ENCODE measurements around the gene DCC. TPM values are rescaled to one million over a fixed set of nuclear protein-coding genes. Genes with fewer than 3 reads are reported as not detected.

DCC gene
- polyA plus RNA-seq, 10 donors = 0.03 to 1.6 (median 0.21) TPM

- DNase-seq = peak in 1 of 3 donors; percentile 26
Observed at GRCh38 chr18:52588931-52589330, 248.9 kb downstream of the DCC start.

GRCh38 chr18:52596748-52597435 lies 256.9 kb downstream of the DCC start:
- DNase-seq = no peak

GRCh38 chr18:52598921-52599320 lies 258.9 kb downstream of the DCC start:
- no peak for DNase-seq

GRCh38 chr18:52602820-52603219 lies 262.8 kb downstream of the DCC start:
- no peak for DNase-seq

- no peak for DNase-seq
Observed at GRCh38 chr18:52605345-52605744, 265.3 kb downstream of the DCC start.

GRCh38 chr18:52607985-52608384 lies 268.0 kb downstream of the DCC start:
- no peak for DNase-seq

GRCh38 chr18:52610451-52611115 lies 270.6 kb downstream of the DCC start:
- no peak for DNase-seq

- DNase-seq = no peak
Observed at GRCh38 chr18:52612406-52612805, 272.4 kb downstream of the DCC start.

- no peak for DNase-seq
Observed at GRCh38 chr18:52615321-52615720, 275.3 kb downstream of the DCC start.

- DNase-seq = no peak
Observed at GRCh38 chr18:52615943-52616342, 275.9 kb downstream of the DCC start.

GRCh38 chr18:52617931-52618330 lies 277.9 kb downstream of the DCC start:
- DNase-seq = peak in 1 of 3 donors; percentile 33

GRCh38 chr18:52620926-52621439 lies 281.0 kb downstream of the DCC start:
- no peak for DNase-seq

- DNase-seq = no peak
Observed at GRCh38 chr18:52624702-52625101, 284.7 kb downstream of the DCC start.

GRCh38 chr18:52636536-52636935 lies 296.5 kb downstream of the DCC start:
- DNase-seq = no peak

- no peak for DNase-seq
Observed at GRCh38 chr18:52648201-52648600, 308.2 kb downstream of the DCC start.

GRCh38 chr18:52652391-52652790 lies 312.4 kb downstream of the DCC start:
- peak in 1 of 3 donors; percentile 4 for DNase-seq

GRCh38 chr18:52657043-52657805 lies 317.2 kb downstream of the DCC start:
- DNase-seq = no peak

- DNase-seq = no peak
Observed at GRCh38 chr18:52667463-52668065, 327.6 kb downstream of the DCC start.

- DNase-seq = peak in 2 of 3 donors; percentile 8 to 29
Observed at GRCh38 chr18:52670896-52671295, 330.9 kb downstream of the DCC start.

GRCh38 chr18:52678034-52678433 lies 338.0 kb downstream of the DCC start:
- no peak for DNase-seq

GRCh38 chr18:52678551-52678950 lies 338.6 kb downstream of the DCC start:
- DNase-seq = no peak

- no peak for DNase-seq
Observed at GRCh38 chr18:52679354-52679753, 339.4 kb downstream of the DCC start.

Measured in muscle of back (tissue), 11 donors.